K562 (cell line): ENCODE data around the gene PCF11. TPM values are rescaled to one million over a fixed set of nuclear protein-coding genes. Genes with fewer than 3 reads are reported as not detected.

Source experiments
- ATAC-seq: fragments of 200-7000 bp; cut with Tn5 transposase; 3 replicates; pipeline ENCODE4 v1.9.1; 2020; ENCODE audit warnings: moderate library complexity
- BruUV-seq: library from RNA; stranded (reverse); fragments of 400-500 nt; replicated peaks from 2 replicates; lab custom pipeline; 2021; lab: Mats Ljungman, UMichigan
- CTCF ChIA-PET: fragments of 300-600 bp; formaldehyde crosslinking; extraction: SDS; loops from one replicate; lab custom pipeline; 2021; ENCODE audit warnings: low intra/inter-chr PET ratio; lab: Yijun Ruan, JAX
- POLR2A ChIA-PET: fragments of 300-600, 350-650 bp; sonication (Branson Sonifier 250); formaldehyde crosslinking; extraction: SDS; loops from one replicate; lab custom pipeline; 2021; ENCODE audit warnings: antibody characterized with exemption, inconsistent platforms; lab: Yijun Ruan, JAX
- DNase-seq, 4 experiments: peaks; one replicate each; pipeline versions ENCODE4 v3.0.0 to v3.0.0-alpha.2; 2011 to 2018; ENCODE audit warnings: low spot score in 3 of 4, mixed read lengths in 3 of 4; ENCODE audit errors: extremely low read depth in 1 of 4
- FAIRE-seq: peaks from 2 replicates; lab custom pipeline; 2011; peaks lifted over from hg19 to GRCh38; lab: Jason Lieb, UNC
- H2AFZ ChIP-seq: 2 replicates; pipeline ENCODE4 v1.6.0; 2011; ENCODE audit warnings: low read depth, low read length, control low read depth, inconsistent platforms
- H3K27ac ChIP-seq: fragments of 200-600 bp; 3 replicates; pipeline ENCODE4 v1.8.0; 2011; ENCODE audit warnings: low read depth, mild to moderate bottlenecking, control low read depth, inconsistent platforms, low read length, moderate library complexity, mixed read lengths; ENCODE audit errors: extremely low read depth
- H3K27me3 ChIP-seq, 2 experiments: fragments of 300-600 bp in 1 of 2; 2 replicates in 1 of 2; 3 replicates in 1 of 2; pipeline versions ENCODE4 v1.6.0 to v1.8.0; 2011; ENCODE audit warnings: inconsistent platforms in 2 of 2, low read length in 2 of 2, mild to moderate bottlenecking in 1 of 2, mixed read lengths in 1 of 2, moderate library complexity in 1 of 2; ENCODE audit not compliant: control insufficient read depth in 2 of 2, insufficient read depth in 2 of 2
- H3K36me3 ChIP-seq: fragments of 300-600 bp; 3 replicates; pipeline ENCODE4 v1.8.0; 2011; ENCODE audit warnings: mild to moderate bottlenecking, low read length, inconsistent platforms; ENCODE audit not compliant: control insufficient read depth, insufficient read depth
- H3K4me1 ChIP-seq, 2 experiments: fragments of 200-600 bp in 1 of 2; replicated peaks in 1 of 2; 2 replicates in 1 of 2; 3 replicates in 1 of 2; pipeline versions ENCODE4 v1.5.1 to v1.8.0; 2011; ENCODE audit warnings: inconsistent platforms in 2 of 2, low read length in 2 of 2, mild to moderate bottlenecking in 1 of 2, mixed read lengths in 1 of 2, moderate library complexity in 1 of 2; ENCODE audit not compliant: control insufficient read depth in 2 of 2, insufficient read depth in 2 of 2
- H3K4me2 ChIP-seq: 2 replicates; pipeline ENCODE4 v1.6.1; 2011; ENCODE audit warnings: low read length, control low read depth, inconsistent platforms, mixed read lengths; ENCODE audit not compliant: insufficient read depth
- H3K4me3 ChIP-seq: fragments of 200-600 bp; sonication (generic), shearing (Covaris generic); 2 replicates; pipeline ENCODE4 v1.5.1; 2016; ENCODE audit warnings: control low read depth, inconsistent platforms
- H3K79me2 ChIP-seq: fragments of 200-600 bp; 3 replicates; pipeline ENCODE4 v1.8.0; 2011; ENCODE audit warnings: low read length, inconsistent platforms; ENCODE audit not compliant: control insufficient read depth, insufficient read depth
- H3K9ac ChIP-seq, 2 experiments: 2 replicates each; pipeline versions ENCODE4 v1.6.0 to v1.6.1; 2011; ENCODE audit warnings: low read depth in 2 of 2, low read length in 2 of 2, control low read depth in 1 of 2, inconsistent platforms in 1 of 2, mild to moderate bottlenecking in 1 of 2, mixed read lengths in 1 of 2; ENCODE audit not compliant: insufficient read depth in 1 of 2
- H3K9me1 ChIP-seq: one replicate; pipeline ENCODE4 v1.6.0; 2011; ENCODE audit warnings: inconsistent platforms, mild to moderate bottlenecking, low read length, moderate library complexity; ENCODE audit not compliant: control insufficient read depth, insufficient read depth
- H3K9me3 ChIP-seq: replicated peaks from 2 replicates; pipeline ENCODE4 v1.5.1; 2011; ENCODE audit warnings: low read depth, low read length, inconsistent platforms; ENCODE audit not compliant: control insufficient read depth, insufficient read depth
- H4K20me1 ChIP-seq: replicated peaks from 2 replicates; pipeline ENCODE4 v1.6.1; 2011; ENCODE audit warnings: low read length, inconsistent platforms, mixed read lengths; ENCODE audit not compliant: control insufficient read depth, insufficient read depth
- CHCHD3 ChIP-seq: fragments of 250-450 bp; sonication (Bioruptor Pico); IDR thresholded peaks from 2 replicates; pipeline ENCODE4 v2.1.2; 2022; ENCODE audit warnings: mild to moderate bottlenecking
- DEAF1 ChIP-seq: fragments of 450-650 bp; formaldehyde crosslinking; IDR thresholded peaks from 2 replicates; pipeline ENCODE4 v1.4.0; 2020; ENCODE audit warnings: mild to moderate bottlenecking, moderate library complexity
- E2F3 ChIP-seq: fragments of 250-450 bp; sonication (Bioruptor Pico); IDR thresholded peaks from 2 replicates; pipeline ENCODE4 v1.4.0; 2020; ENCODE audit warnings: mild to moderate bottlenecking
- E2F8 ChIP-seq: fragments of 450-650 bp; IDR thresholded peaks from 2 replicates; pipeline ENCODE4 v1.7.1; 2018; ENCODE audit warnings: mild to moderate bottlenecking, low read depth; ENCODE audit not compliant: partially characterized antibody
- MAFK ChIP-seq: IDR thresholded peaks from 2 replicates; pipeline ENCODE4 v1.6.1; 2011; ENCODE audit warnings: low read length, improper control_type of control experiment
- POLR2H ChIP-seq: IDR thresholded peaks from 2 replicates; pipeline ENCODE4 v1.6.1; 2016; ENCODE audit warnings: missing genetic modification characterization, low read depth, mild to moderate bottlenecking, control low read depth, missing compliant biosample characterization, moderate library complexity
- PRDM10 ChIP-seq: fragments of 450-650 bp; IDR thresholded peaks from 2 replicates; pipeline ENCODE4 v1.6.1; 2018; ENCODE audit not compliant: partially characterized antibody
- RBM14 ChIP-seq: fragments of 200-400 bp; formaldehyde crosslinking; IDR thresholded peaks from 2 replicates; pipeline ENCODE4 v1.6.1; 2018; ENCODE audit warnings: low read depth, mild to moderate bottlenecking, low read length, moderate library complexity, borderline replicate concordance; ENCODE audit not compliant: insufficient read depth
- TAF15 ChIP-seq: fragments of 200-400 bp; formaldehyde crosslinking; IDR thresholded peaks from 2 replicates; pipeline ENCODE4 v1.6.1; 2017; ENCODE audit warnings: mild to moderate bottlenecking, low read depth, low read length, moderate library complexity
- ZNF253 ChIP-seq: fragments of 250-450 bp; sonication (Bioruptor Pico); conservative IDR thresholded peaks from 2 replicates; pipeline ENCODE4 v1.6.1; 2021; ENCODE audit warnings: mild to moderate bottlenecking
- ZNF316 ChIP-seq: fragments of 450-650 bp; IDR thresholded peaks from 2 replicates; pipeline ENCODE4 v1.6.1; 2016
- ZNF384 ChIP-seq: IDR thresholded peaks from 2 replicates; pipeline ENCODE4 v1.6.1; 2012; ENCODE audit warnings: low read depth, low read length, improper control_type of control experiment
- ZNF398 ChIP-seq: fragments of 250-450 bp; sonication (Bioruptor Pico); IDR thresholded peaks from 2 replicates; pipeline ENCODE4 v1.8.0; 2021; ENCODE audit warnings: moderate library complexity, mild to moderate bottlenecking, inconsistent platforms
- WGBS: fragments of 100-300 bp; shearing (Covaris generic); methylation state at CpG from one replicate; pipeline ENCODE4 v1.1.6; 2016; ENCODE audit warnings: low coverage, mixed read lengths; ENCODE audit not compliant: insufficient coverage; ENCODE audit errors: missing lambda C conversion rate; 5-methylcytosine and 5-hydroxymethylcytosine counted together
- in situ Hi-C: fragments of 300-500 bp; cut with MboI; formaldehyde crosslinking; loops from 4 replicates; pipeline ENCODE4 v1.15.0; 2018; ENCODE audit warnings: inconsistent platforms, mixed read lengths
- intact Hi-C: fragments of 100-400 bp; cut with micrococcal nuclease; formaldehyde crosslinking; loops from 2 replicates; pipeline ENCODE4 v1.14.2; 2022
- polyA plus RNA-seq, 8 experiments: library from polyadenylated mRNA; depleted of rRNA in 4 of 8; stranded (reverse) in 5 of 8; unstranded in 3 of 8; fragments of >200 nt; fragmentation: Nextera tagmentation in 2 of 8; fragmentation: Illumina TruSeq in 1 of 8; extraction: Ambion mirVana in 2 of 8; extraction: Trizol in 1 of 8; gene quantifications; 2 replicates each; pipeline versions ENCODE4 v1.2.1 to v1.2.3, GENCODE V29; 2011 to 2014; ENCODE audit warnings: inconsistent platforms in 1 of 8, missing spikeins in 1 of 8
- total RNA-seq, 7 experiments: library from RNA; depleted of rRNA in 6 of 7; stranded (reverse); fragments of >200 nt in 6 of 7; fragmentation: Illumina TruSeq in 2 of 7; extraction: Trizol in 2 of 7; gene quantifications; 2 replicates each; pipeline versions ENCODE4 v1.2.1 to v1.2.3, GENCODE V29; 2011 to 2021; ENCODE audit warnings: low replicate concordance in 1 of 7

The PCF11 gene
- total and polyA plus RNA-seq, 9 of the 15 experiments (the other 6 are each of a cell fraction or from before 2014, with no cell fraction given), result 9.3 to 91.6 (median 54.4) TPM

- ATAC-seq, result no peak
- no TSS peak for BruUV-seq
- no peak overlapping the region for H3K27ac ChIP-seq
- DNase-seq, result no peak
- ChIA-PET POLR2A (no interaction called here), CTCF (no interaction called here)
- no peak overlapping the region; the same call in 1 of the 2 replicates for H3K4me3 ChIP-seq
- intact Hi-C loops (loop anchor here (10.0 kb wide), 1 partner anchor 291 kb away; the partner anchor contains the start of genes DDIAS and PRCP), in situ Hi-C loops (no loop called here)
- no peak overlapping the region; a peak in 1 of 4 replicates for H3K9ac ChIP-seq
- H2AFZ ChIP-seq, result peak overlapping the region; percentile 94
- H3K9me3 ChIP-seq, result no peaks in the 10 kb centered on the region
- peak overlapping the region; percentile 94 for H3K4me2 ChIP-seq
- H3K27me3 ChIP-seq, result no peaks in the 10 kb centered on the region
- H3K4me1 ChIP-seq, result peaks cover 8 to 10% of the 10 kb centered on the region in 2 experiments; a peak in 3 of 5 replicates
- peaks cover 29% of the 10 kb centered on the region for H3K79me2 ChIP-seq
- H3K9me1 ChIP-seq, result no peaks in the 10 kb centered on the region
- 66% methylated on average over 5 of the region's 8 CpGs for WGBS
- FAIRE-seq, result no peak
- H4K20me1 ChIP-seq, result no peaks in the 10 kb centered on the region
- peaks cover 26% of the 10 kb centered on the region for H3K36me3 ChIP-seq
- TF ChIP-seq E2F3 (CRISPR knock-in tag), result no peak
- TF ChIP-seq ZNF384, result peak; percentile 56
- TF ChIP-seq ZNF253, result no peak
- no peak for TF ChIP-seq ZNF398 (CRISPR knock-in tag)
- no peak for TF ChIP-seq POLR2H
- no peak for TF ChIP-seq E2F8
- TF ChIP-seq RBM14, result no peak
- no peak for TF ChIP-seq TAF15
- peak; percentile 97 for TF ChIP-seq PRDM10
- TF ChIP-seq MAFK, result no peak
- TF ChIP-seq DEAF1 (CRISPR knock-in tag), result no peak
- TF ChIP-seq CHCHD3 (CRISPR knock-in tag), result no peak
- TF ChIP-seq ZNF316, result no peak
These were observed 38.7 kb downstream of the PCF11 start for GRCh38 chr11:83195649-83196048.
